CD4-positive, alpha-beta T cell treated with Interleukin-17A for 1 hour (primary cell): Measurements from ENCODE around the gene PRCP.

Experiments used
- DNase-seq: peaks from one replicate; pipeline ENCODE4 v3.0.0-alpha.2; 2020

The PRCP gene

GRCh38 chr11:82823647-82824619, 76.3 kb downstream of the PRCP start:
- no peak for DNase-seq

- DNase-seq = no peak
Measured at GRCh38 chr11:82818409-82819043, 81.7 kb downstream of the PRCP start.

DNA sequence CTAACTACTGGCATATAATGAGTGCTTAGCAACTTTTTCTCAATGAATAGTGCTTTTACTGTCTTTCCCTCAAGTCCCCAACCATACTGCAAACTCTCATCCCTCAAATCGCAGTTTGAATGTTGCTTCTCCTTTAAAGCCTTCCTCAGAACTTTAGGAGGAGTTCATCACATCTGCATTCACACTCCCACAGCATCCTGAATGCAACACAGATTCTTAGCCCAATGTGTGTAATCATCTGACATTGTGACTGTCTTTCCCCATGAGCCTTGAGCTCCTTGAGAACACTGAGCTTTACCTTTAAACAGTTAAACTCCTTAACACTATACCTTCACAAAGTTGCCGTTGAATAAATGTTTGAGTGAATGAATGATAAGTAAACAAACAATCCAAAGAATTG, 84.8 kb downstream of the PRCP start:
- no peak for DNase-seq

GRCh38 chr11:82814379-82814778, 85.9 kb downstream of the PRCP start:
- no peak for DNase-seq

GRCh38 chr11:82811369-82811768, 88.9 kb downstream of the PRCP start:
- no peak for DNase-seq

- no peak for DNase-seq
Measured at GRCh38 chr11:82810738-82811137, 89.5 kb downstream of the PRCP start.

DNA sequence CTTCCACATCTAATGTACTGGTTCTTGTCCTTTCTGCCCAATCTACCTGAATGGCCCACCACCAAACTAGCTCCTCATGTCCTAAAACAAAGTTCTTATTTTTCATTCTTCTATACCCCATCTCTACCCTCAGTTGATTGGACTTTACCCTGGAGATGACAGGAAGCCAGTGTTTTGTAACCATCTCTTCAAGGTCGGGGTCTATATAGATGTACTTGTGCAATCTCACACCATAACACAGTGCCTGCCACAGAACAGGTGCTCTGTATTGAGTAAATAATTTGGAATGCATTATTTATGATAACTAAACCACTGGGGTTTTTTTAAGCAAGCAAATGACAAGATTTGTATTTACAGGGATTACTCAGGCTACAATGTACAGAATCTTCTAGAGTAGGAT, 89.9 kb downstream of the PRCP start:
- no peak for DNase-seq

DNA sequence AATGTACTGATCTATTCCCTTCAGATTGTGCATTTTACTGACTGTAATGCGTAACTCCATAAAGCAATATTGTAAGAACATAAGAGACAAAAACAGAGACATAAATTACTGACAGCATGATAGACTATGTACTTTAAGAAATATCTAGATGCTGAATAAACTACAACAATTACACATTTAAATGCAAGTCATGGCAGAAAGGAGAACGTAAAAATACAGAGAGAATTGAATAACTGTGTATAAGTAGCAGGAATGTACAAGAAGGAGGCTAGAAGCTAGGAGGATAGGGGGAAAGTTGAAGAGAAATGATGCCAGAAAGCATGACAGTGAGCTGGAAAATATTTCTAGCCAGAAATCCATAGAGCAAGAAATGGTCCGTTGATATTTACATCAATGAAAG, 92.6 kb downstream of the PRCP start:
- DNase-seq = no peak

DNA sequence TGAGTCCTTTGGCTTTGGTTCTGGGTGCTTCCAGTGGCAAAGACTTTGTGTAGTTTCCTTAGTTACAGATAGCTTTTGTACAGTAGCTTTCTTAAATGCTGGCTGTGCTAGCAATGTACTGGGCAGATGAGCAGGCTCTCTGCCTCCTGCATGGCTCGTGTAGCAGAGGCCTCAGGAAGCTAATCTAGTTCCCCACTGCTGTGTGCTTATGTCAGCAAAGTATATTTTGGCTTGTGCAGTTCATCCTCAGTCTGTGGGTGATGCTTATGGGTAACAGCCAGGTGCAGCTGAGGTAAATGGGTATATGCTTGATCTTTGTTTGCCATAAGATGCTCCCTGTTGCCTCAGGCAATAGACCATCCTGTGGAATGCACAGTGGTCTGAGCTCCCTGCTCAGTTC, 97.5 kb downstream of the PRCP start:
- no peak for DNase-seq

DNA sequence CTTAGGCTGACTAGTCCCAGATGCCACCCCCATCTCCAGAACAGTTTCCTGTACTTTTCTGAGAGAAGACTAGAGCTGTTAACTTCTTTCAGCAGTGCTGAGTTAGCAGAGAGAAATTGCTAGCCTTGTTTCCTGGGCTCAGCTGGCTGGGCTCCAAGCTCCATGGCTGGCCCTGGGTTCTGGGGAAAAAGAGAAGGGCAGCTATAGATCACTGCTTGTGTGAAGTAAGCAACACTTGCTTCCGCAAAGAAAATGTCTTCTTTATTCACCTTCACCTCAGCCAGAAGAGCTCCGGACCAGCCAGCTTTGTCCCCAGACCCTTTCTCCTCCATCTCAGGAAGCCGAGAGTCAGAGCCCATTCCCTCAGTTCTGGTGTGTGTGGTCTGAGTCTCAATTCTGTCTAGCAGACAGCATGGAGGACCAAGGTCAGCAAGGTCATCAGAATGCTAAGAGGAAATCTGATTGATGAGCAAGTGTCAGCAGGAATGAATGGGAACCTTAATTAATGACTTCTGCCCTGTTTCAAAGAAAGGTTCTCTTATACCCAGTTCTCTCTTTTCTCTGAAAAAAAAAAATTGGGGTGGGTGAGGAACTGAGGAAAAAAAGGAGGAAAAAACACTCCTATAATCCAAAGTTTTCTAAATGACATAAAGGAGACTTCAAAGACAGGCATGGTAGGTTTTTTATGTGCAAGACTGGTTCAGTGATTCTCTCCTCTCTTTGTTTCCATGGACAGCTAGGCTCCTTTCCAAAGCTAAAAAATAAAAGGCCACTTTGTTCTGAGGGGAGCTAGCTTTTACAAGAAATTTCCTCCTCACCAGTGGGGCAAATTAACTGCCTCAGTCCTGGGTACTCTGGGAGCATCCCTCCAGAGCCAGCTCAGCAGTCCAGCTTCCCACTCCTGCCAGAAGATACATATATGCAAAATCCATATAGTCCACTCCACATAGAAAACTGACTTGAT, 103.0 kb downstream of the PRCP start:
- DNase-seq = no peak

- no peak for DNase-seq
Measured at GRCh38 chr11:82794490-82794889, 105.7 kb downstream of the PRCP start.

GRCh38 chr11:82792822-82793569, 107.2 kb downstream of the PRCP start:
- no peak for DNase-seq

- DNase-seq = no peak
Measured at GRCh38 chr11:82792319-82792718, 107.9 kb downstream of the PRCP start.

DNA sequence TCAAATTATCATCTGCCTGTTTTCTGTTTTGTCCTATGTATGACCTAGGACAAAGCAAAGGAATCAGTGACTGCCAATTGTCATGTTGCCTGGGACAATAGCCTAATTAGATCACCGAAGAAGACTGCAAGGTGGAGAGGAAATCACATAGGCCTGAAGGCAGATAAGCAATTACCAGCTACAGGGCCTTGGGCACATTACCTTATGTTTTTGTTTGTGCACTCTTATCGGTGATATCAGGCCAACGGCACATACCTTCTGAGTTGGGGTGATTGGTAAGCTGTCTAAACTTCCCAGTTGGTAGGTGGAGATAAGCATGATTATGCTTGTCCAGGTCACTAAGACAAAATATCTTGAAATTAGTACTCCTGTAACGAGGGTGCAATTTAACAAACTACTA, 108.5 kb downstream of the PRCP start:
- no peak for DNase-seq

DNA sequence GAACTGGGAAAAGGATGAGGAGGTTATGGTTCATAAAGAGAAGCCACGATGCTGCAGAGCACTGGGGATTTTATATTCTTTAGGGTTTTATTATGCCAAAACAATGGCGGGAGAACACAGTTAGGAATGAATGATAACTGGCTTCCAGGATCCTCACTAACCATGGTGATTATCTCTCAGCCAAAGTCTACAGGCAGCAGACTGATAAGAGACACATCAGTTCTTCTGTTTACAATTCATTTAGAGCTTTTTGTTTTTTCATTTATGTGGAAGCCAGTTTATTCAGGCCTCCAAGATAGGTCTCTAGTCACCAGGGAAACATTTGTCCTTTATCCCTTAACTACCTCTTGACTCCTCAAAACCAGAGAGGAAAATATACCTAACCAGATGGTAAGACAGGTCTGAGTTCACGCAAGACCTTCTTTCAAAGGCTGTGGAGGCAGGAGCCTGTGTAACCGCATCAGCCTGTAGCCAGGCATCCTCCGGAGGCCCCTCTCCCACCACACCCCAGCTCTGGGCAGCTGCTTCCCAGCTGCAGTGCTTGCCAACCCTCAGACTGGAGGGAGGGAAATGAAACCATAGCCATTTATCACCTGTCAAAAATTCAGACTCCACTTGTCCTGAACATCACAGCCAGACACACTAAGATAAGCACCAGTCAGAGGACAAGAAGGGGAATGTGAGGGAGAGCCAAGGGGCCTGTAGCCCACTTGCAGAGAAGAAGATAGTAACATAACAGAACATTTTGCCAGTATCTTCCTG, 109.3 kb downstream of the PRCP start:
- DNase-seq = no peak

- DNase-seq = no peak
Measured at GRCh38 chr11:82787981-82788380, 112.2 kb downstream of the PRCP start.

- no peak for DNase-seq
Measured at GRCh38 chr11:82786836-82787235, 113.4 kb downstream of the PRCP start.

GRCh38 chr11:82786001-82786400, 114.2 kb downstream of the PRCP start:
- no peak for DNase-seq

- DNase-seq = no peak
Measured at GRCh38 chr11:82782825-82783374, 117.3 kb downstream of the PRCP start.

DNA sequence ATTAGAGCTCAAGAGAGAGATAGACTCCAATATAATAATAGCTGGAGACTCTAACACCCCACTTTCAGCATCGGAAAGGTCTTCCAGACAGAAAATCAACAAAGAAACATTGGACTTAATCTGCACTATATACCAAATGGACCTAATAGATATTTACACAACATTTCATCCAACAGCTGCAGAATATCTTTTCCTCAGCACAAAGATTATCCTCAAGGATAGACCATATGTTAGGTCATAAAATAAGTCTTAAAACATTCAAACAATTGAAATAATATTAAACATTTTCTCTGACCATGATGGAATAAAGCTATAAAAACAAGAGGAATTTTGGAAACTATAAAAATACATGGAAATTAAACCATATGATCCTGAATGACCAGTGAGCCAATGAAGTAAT, 121.5 kb downstream of the PRCP start:
- DNase-seq = no peak

DNA sequence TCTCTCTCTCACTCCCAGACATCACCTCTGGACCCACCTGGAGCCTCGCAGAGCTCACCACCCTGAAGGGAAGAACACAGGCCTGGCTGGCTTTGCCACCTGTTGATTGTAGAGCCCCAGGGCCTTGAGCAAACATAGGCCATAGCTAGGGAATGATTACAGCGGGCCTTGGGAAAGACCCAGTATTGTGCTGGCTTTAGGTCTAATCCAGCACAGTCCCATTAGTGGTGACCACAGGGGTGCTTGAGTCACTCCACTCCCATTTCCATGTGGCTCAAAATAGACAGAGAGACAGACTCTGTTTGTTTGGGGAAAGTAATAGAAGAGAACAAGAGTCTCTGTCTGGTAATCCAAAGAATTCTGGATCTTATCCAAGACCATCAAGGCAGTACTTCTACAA, 123.9 kb downstream of the PRCP start:
- DNase-seq = no peak
